Muscle layer of colon (tissue), 2 donors: ENCODE measurements around the gene WDR45.

ENCODE experiments used
- H3K27ac ChIP-seq: one replicate; pipeline ENCODE4 v1.7.0; 2013; ENCODE audit warnings: low read depth, mild to moderate bottlenecking, low read length, moderate library complexity
- H3K27me3 ChIP-seq, 2 donors: one replicate each; pipeline ENCODE4 v1.7.0; 2013; ENCODE audit warnings: low read length in 2 of 2, mild to moderate bottlenecking in 2 of 2; ENCODE audit not compliant: insufficient read depth in 2 of 2, control insufficient read depth in 1 of 2
- H3K36me3 ChIP-seq: one replicate; pipeline ENCODE4 v1.7.0; 2013; ENCODE audit warnings: mild to moderate bottlenecking, low read length; ENCODE audit not compliant: insufficient read depth
- H3K4me1 ChIP-seq: one replicate; pipeline ENCODE4 v1.7.0; 2013; ENCODE audit warnings: mild to moderate bottlenecking, low read length; ENCODE audit not compliant: insufficient read depth
- H3K4me3 ChIP-seq, 2 donors: one replicate each; pipeline ENCODE4 v1.7.0; 2013; ENCODE audit warnings: low read length in 2 of 2, low read depth in 1 of 2, mild to moderate bottlenecking in 1 of 2, moderate library complexity in 1 of 2
- H3K9ac ChIP-seq: one replicate; pipeline ENCODE4 v1.7.0; 2013; ENCODE audit warnings: low read length
- H3K9me3 ChIP-seq: one replicate; pipeline ENCODE4 v1.7.0; 2013; ENCODE audit warnings: mild to moderate bottlenecking, low read length
- donor health status: abdominal sarcoma.
- donor health status: Adenocarcinoma of cecum.

Gene WDR45

GRCh38 chrX:49106296-49106695, 26.6 kb upstream of the WDR45 start:
- H3K4me1 ChIP-seq = no peaks in the 10 kb centered on the region
- H3K36me3 ChIP-seq = peaks cover 8% of the 10 kb centered on the region
- H3K27me3 ChIP-seq = no peaks in the 10 kb centered on the region
- no peak overlapping the region for H3K9ac ChIP-seq
- H3K4me3 ChIP-seq = no peak overlapping the region
- no peaks in the 10 kb centered on the region for H3K9me3 ChIP-seq
- no peak overlapping the region for H3K27ac ChIP-seq

GRCh38 chrX:49103637-49104036, 23.9 kb upstream of the WDR45 start:
- Histone ChIP-seq H3K4me1 (no peaks in the 10 kb centered on the region), H3K36me3 (no peaks in the 10 kb centered on the region), H3K9me3 (no peaks in the 10 kb centered on the region), H3K27me3 (no peaks in the 10 kb centered on the region), H3K4me3 (no peak overlapping the region), H3K27ac (no peak overlapping the region), H3K9ac (no peak overlapping the region)

GRCh38 chrX:49102190-49102589, 22.5 kb upstream of the WDR45 start:
- H3K4me1 ChIP-seq = no peaks in the 10 kb centered on the region

GRCh38 chrX:49101629-49101984, 21.9 kb upstream of the WDR45 start:
- no peak overlapping the region for H3K27ac ChIP-seq
- no peaks in the 10 kb centered on the region for H3K9me3 ChIP-seq
- no peaks in the 10 kb centered on the region for H3K4me1 ChIP-seq
- H3K36me3 ChIP-seq = no peaks in the 10 kb centered on the region
- H3K9ac ChIP-seq = no peak overlapping the region
- H3K27me3 ChIP-seq = no peaks in the 10 kb centered on the region
- H3K4me3 ChIP-seq = peak overlapping the region; percentile 12 to 66

More at GRCh38 chrX:49102190-49102589, 22.5 kb upstream of the WDR45 start:
- Histone ChIP-seq H3K27me3 (no peaks in the 10 kb centered on the region), H3K36me3 (no peaks in the 10 kb centered on the region), H3K9ac (no peak overlapping the region), H3K27ac (no peak overlapping the region), H3K4me3 (no peak overlapping the region), H3K9me3 (no peaks in the 10 kb centered on the region)

GRCh38 chrX:49100704-49101628, 21.3 kb upstream of the WDR45 start:
- Histone ChIP-seq H3K36me3 (no peaks in the 10 kb centered on the region), H3K27ac (peak overlapping the region; percentile 53), H3K9me3 (no peaks in the 10 kb centered on the region), H3K4me1 (no peaks in the 10 kb centered on the region), H3K9ac (peak overlapping the region; percentile 67), H3K27me3 (no peaks in the 10 kb centered on the region), H3K4me3 (peak overlapping the region; percentile 59 to 66)

- Histone ChIP-seq H3K9me3 (no peaks in the 10 kb centered on the region), H3K36me3 (no peaks in the 10 kb centered on the region), H3K27ac (no peak overlapping the region), H3K4me1 (no peaks in the 10 kb centered on the region), H3K9ac (no peak overlapping the region), H3K4me3 (no peak overlapping the region), H3K27me3 (no peaks in the 10 kb centered on the region)
Measured at GRCh38 chrX:49096419-49096818, 16.7 kb upstream of the WDR45 start.

GRCh38 chrX:49089553-49089952, 9.9 kb upstream of the WDR45 start:
- H3K9ac ChIP-seq = no peak overlapping the region

GRCh38 chrX:49082271-49082871, 2.7 kb upstream of the WDR45 start:
- no peaks in the 10 kb centered on the region for H3K9me3 ChIP-seq
- no peaks in the 10 kb centered on the region for H3K27me3 ChIP-seq
- H3K4me3 ChIP-seq = no peak overlapping the region
- no peak overlapping the region for H3K27ac ChIP-seq
- H3K9ac ChIP-seq = no peak overlapping the region
- H3K36me3 ChIP-seq = peaks cover 7% of the 10 kb centered on the region
- H3K4me1 ChIP-seq = peaks cover 8% of the 10 kb centered on the region

More at GRCh38 chrX:49089553-49089952, 9.9 kb upstream of the WDR45 start:
- no peaks in the 10 kb centered on the region for H3K36me3 ChIP-seq
- no peaks in the 10 kb centered on the region for H3K4me1 ChIP-seq
- H3K27me3 ChIP-seq = no peaks in the 10 kb centered on the region
- H3K9me3 ChIP-seq = no peaks in the 10 kb centered on the region
- no peak overlapping the region for H3K4me3 ChIP-seq
- no peak overlapping the region for H3K27ac ChIP-seq

- Histone ChIP-seq H3K9ac (no peak overlapping the region), H3K4me1 (peaks cover 15% of the 10 kb centered on the region), H3K9me3 (no peaks in the 10 kb centered on the region), H3K36me3 (peaks cover 23% of the 10 kb centered on the region), H3K4me3 (no peak overlapping the region), H3K27me3 (peaks cover 0 to 7% of the 10 kb centered on the region in 2 donors), H3K27ac (no peak overlapping the region)
Measured at GRCh38 chrX:49077941-49078340, 1.7 kb downstream of the WDR45 start.

- no peak overlapping the region for H3K27ac ChIP-seq
- H3K27me3 ChIP-seq = peaks cover 0 to 7% of the 10 kb centered on the region in 2 donors
Measured at GRCh38 chrX:49075347-49075746, 4.3 kb downstream of the WDR45 start.

GRCh38 chrX:49073601-49074575, 5.8 kb downstream of the WDR45 start, which contains the start of gene PRAF2:
PRAF2 (minus strand) TSS chrX:49074002; CDS start chrX:49073987, 15 bp downstream.
- H3K4me3 ChIP-seq = peak within 1 kb of the TSS; percentile 42 to 70
- H3K36me3 ChIP-seq = peaks cover 23% of the 10 kb centered on the region
- peak within 1 kb of the TSS; percentile 11 for H3K9ac ChIP-seq
- no peaks in the 10 kb centered on the region for H3K9me3 ChIP-seq
- H3K27ac ChIP-seq = peak within 1 kb of the TSS; percentile 75
- H3K27me3 ChIP-seq = peaks cover 0 to 7% of the 10 kb centered on the region in 2 donors
- H3K4me1 ChIP-seq = peaks cover 13% of the 10 kb centered on the region

More at GRCh38 chrX:49075347-49075746, 4.3 kb downstream of the WDR45 start:
- H3K9me3 ChIP-seq = no peaks in the 10 kb centered on the region
- H3K36me3 ChIP-seq = peaks cover 23% of the 10 kb centered on the region
- no peak overlapping the region for H3K4me3 ChIP-seq
- no peak overlapping the region for H3K9ac ChIP-seq
- H3K4me1 ChIP-seq = peaks cover 17% of the 10 kb centered on the region
